ENCODE results near the gene RIPK4.

- TF ChIP-seq CTCF (IDR thresholded peaks at IDR 0.05) (no peak), POLR2A (IDR thresholded peaks at IDR 0.05) (no peak)
Observed at GRCh38 chr21:41755258-41755933, 11.5 kb downstream of the RIPK4 start.

All from breast epithelium (tissue), 3 donors.